HEK293 (cell line): ENCODE data around the gene RTL5.

ENCODE experiments used
- CTCF ChIA-PET: fragments of 350-600 bp; formaldehyde crosslinking; extraction: SDS; loops from one replicate; lab custom pipeline; 2021; ENCODE audit warnings: antibody characterized with exemption; lab: Yijun Ruan, JAX
- POLR2A ChIA-PET: fragments of 300-600 bp; formaldehyde crosslinking; extraction: SDS; loops from one replicate; lab custom pipeline; 2020; ENCODE audit warnings: antibody characterized with exemption, inconsistent platforms; lab: Yijun Ruan, JAX
- H3K27ac ChIP-seq: fragments of 200-500 bp; sonication (Bioruptor generic); 2 replicates; pipeline ENCODE4 v1.5.1; 2014; ENCODE audit warnings: low read depth, low read length, control low read depth, inconsistent platforms; ENCODE audit errors: extremely low read depth
- H3K36me3 ChIP-seq, 2 experiments: fragments of 200-500 bp in 1 of 2; sonication (Bioruptor generic) in 1 of 2; 1 replicate in 1 of 2; 2 replicates in 1 of 2; pipeline ENCODE4 v1.5.1; 2014 to 2017; ENCODE audit warnings: inconsistent platforms in 2 of 2, low read length in 2 of 2; ENCODE audit not compliant: control insufficient read depth in 2 of 2, insufficient read depth in 1 of 2
- H3K4me1 ChIP-seq: fragments of 200-500 bp; sonication (Bioruptor generic); 2 replicates; pipeline ENCODE4 v1.5.1; 2014; ENCODE audit warnings: mild to moderate bottlenecking, low read length, inconsistent platforms; ENCODE audit not compliant: control insufficient read depth, insufficient read depth
- H3K4me3 ChIP-seq: 2 replicates; pipeline ENCODE4 v1.5.1; 2011; ENCODE audit warnings: low read depth, mild to moderate bottlenecking, control low read depth, low read length, moderate library complexity
- H3K9me3 ChIP-seq: fragments of 200-500 bp; sonication (Bioruptor generic); 2 replicates; pipeline ENCODE4 v1.5.1; 2014; ENCODE audit warnings: low read depth, low read length, inconsistent platforms; ENCODE audit not compliant: control insufficient read depth, insufficient read depth
- CTCF ChIP-seq: fragments of 450-650 bp; formaldehyde crosslinking; IDR thresholded peaks from 2 replicates; pipeline ENCODE4 v1.5.1; 2016; ENCODE audit warnings: missing biosample characterization, missing genetic modification characterization
- GFI1B ChIP-seq: fragments of 450-650 bp; formaldehyde crosslinking; IDR thresholded peaks from 2 replicates; pipeline ENCODE4 v1.5.1; 2016; ENCODE audit warnings: missing biosample characterization, missing genetic modification characterization
- GLIS1 ChIP-seq: fragments of 450-650 bp; formaldehyde crosslinking; IDR thresholded peaks from 2 replicates; pipeline ENCODE4 v1.5.1; 2016; ENCODE audit warnings: missing biosample characterization, missing genetic modification characterization
- KLF10 ChIP-seq: fragments of 450-650 bp; IDR thresholded peaks from 2 replicates; pipeline ENCODE4 v1.5.1; 2018; ENCODE audit warnings: missing biosample characterization, mild to moderate bottlenecking, missing genetic modification characterization
- SP7 ChIP-seq: fragments of 450-650 bp; formaldehyde crosslinking; IDR thresholded peaks from 2 replicates; pipeline ENCODE4 v1.5.1; 2016; ENCODE audit warnings: missing biosample characterization, missing genetic modification characterization
- WT1 ChIP-seq: fragments of 450-650 bp; formaldehyde crosslinking; IDR thresholded peaks from 2 replicates; pipeline ENCODE4 v1.5.1; 2016; ENCODE audit warnings: missing biosample characterization, missing genetic modification characterization
- ZBTB1 ChIP-seq: fragments of 450-650 bp; formaldehyde crosslinking; IDR thresholded peaks from 2 replicates; pipeline ENCODE4 v1.5.1; 2016; ENCODE audit warnings: missing biosample characterization, missing genetic modification characterization
- ZBTB6 ChIP-seq: fragments of 450-650 bp; formaldehyde crosslinking; IDR thresholded peaks from 2 replicates; pipeline ENCODE4 v1.5.1; 2017; ENCODE audit warnings: missing biosample characterization, missing genetic modification characterization
- ZFHX2 ChIP-seq: fragments of 450-650 bp; formaldehyde crosslinking; conservative IDR thresholded peaks from 2 replicates; pipeline ENCODE4 v1.5.1; 2016; ENCODE audit warnings: missing biosample characterization, missing genetic modification characterization
- ZFP3 ChIP-seq: fragments of 450-650 bp; formaldehyde crosslinking; IDR thresholded peaks from 2 replicates; pipeline ENCODE4 v1.5.1; 2016; ENCODE audit warnings: low read depth, missing biosample characterization, missing genetic modification characterization
- ZNF114 ChIP-seq: fragments of 450-650 bp; formaldehyde crosslinking; IDR thresholded peaks from 2 replicates; pipeline ENCODE4 v1.5.0; 2017; ENCODE audit warnings: missing biosample characterization, missing genetic modification characterization
- ZNF121 ChIP-seq: fragments of 450-650 bp; formaldehyde crosslinking; IDR thresholded peaks from 2 replicates; pipeline ENCODE4 v1.5.1; 2016; ENCODE audit warnings: missing biosample characterization, missing genetic modification characterization
- ZNF132 ChIP-seq: fragments of 450-650 bp; formaldehyde crosslinking; IDR thresholded peaks from 2 replicates; pipeline ENCODE4 v1.5.1; 2017; ENCODE audit warnings: missing biosample characterization, missing genetic modification characterization, borderline replicate concordance
- ZNF221 ChIP-seq: fragments of 450-650 bp; formaldehyde crosslinking; IDR thresholded peaks from 2 replicates; pipeline ENCODE4 v1.5.1; 2017; ENCODE audit warnings: missing biosample characterization, missing genetic modification characterization, borderline replicate concordance
- ZNF23 ChIP-seq: fragments of 450-650 bp; formaldehyde crosslinking; IDR thresholded peaks from 2 replicates; pipeline ENCODE4 v1.5.1; 2016; ENCODE audit warnings: missing biosample characterization, missing genetic modification characterization, borderline replicate concordance
- ZNF266 ChIP-seq: fragments of 450-650 bp; formaldehyde crosslinking; IDR thresholded peaks from 2 replicates; pipeline ENCODE4 v1.5.1; 2016; ENCODE audit warnings: missing biosample characterization, missing genetic modification characterization, low read depth
- ZNF354C ChIP-seq: fragments of 450-650 bp; formaldehyde crosslinking; IDR thresholded peaks from 2 replicates; pipeline ENCODE4 v1.5.1; 2016; ENCODE audit warnings: missing biosample characterization, missing genetic modification characterization, low read depth, borderline replicate concordance
- ZNF362 ChIP-seq: fragments of 450-650 bp; formaldehyde crosslinking; IDR thresholded peaks from 2 replicates; pipeline ENCODE4 v1.5.1; 2016; ENCODE audit warnings: missing biosample characterization, missing genetic modification characterization
- ZNF366 ChIP-seq: fragments of 450-650 bp; formaldehyde crosslinking; conservative IDR thresholded peaks from 2 replicates; pipeline ENCODE4 v1.5.1; 2016; ENCODE audit warnings: missing biosample characterization, missing genetic modification characterization
- ZNF488 ChIP-seq: fragments of 450-650 bp; formaldehyde crosslinking; IDR thresholded peaks from 2 replicates; pipeline ENCODE4 v1.5.1; 2016; ENCODE audit warnings: missing biosample characterization, missing genetic modification characterization
- ZNF639 ChIP-seq: fragments of 450-650 bp; formaldehyde crosslinking; IDR thresholded peaks from 2 replicates; pipeline ENCODE4 v1.5.1; 2016; ENCODE audit warnings: missing biosample characterization, missing genetic modification characterization
- ZNF776 ChIP-seq: fragments of 450-650 bp; formaldehyde crosslinking; IDR thresholded peaks from 2 replicates; pipeline ENCODE4 v1.5.0; 2017; ENCODE audit warnings: missing biosample characterization, missing genetic modification characterization, borderline replicate concordance
- ZNF837 ChIP-seq: fragments of 450-650 bp; formaldehyde crosslinking; IDR thresholded peaks from 2 replicates; pipeline ENCODE4 v1.5.1; 2016; ENCODE audit warnings: missing biosample characterization, missing genetic modification characterization

RTL5 gene

GRCh38 chrX:72146527-72146926 is 14.8 kb upstream of the RTL5 start (continued):
- TF ChIP-seq ZNF354C (tag by site-specific recombination): no peak
- TF ChIP-seq GFI1B (tag by site-specific recombination): no peak
- TF ChIP-seq ZNF362 (tag by site-specific recombination): no peak
- no peak for TF ChIP-seq GLIS1 (tag by site-specific recombination)
- TF ChIP-seq ZNF488 (tag by site-specific recombination): no peak
- TF ChIP-seq WT1 (tag by site-specific recombination): no peak
- TF ChIP-seq ZNF837: no peak
- no peak for TF ChIP-seq ZNF23 (tag by site-specific recombination)

GRCh38 chrX:72145181-72145580 is 13.5 kb upstream of the RTL5 start:
- POLR2A ChIA-PET: no interaction called here
- TF ChIP-seq ZFHX2 (tag by site-specific recombination) (no peak), ZNF132 (tag by site-specific recombination) (no peak), ZNF114 (tag by site-specific recombination) (no peak), SP7 (tag by site-specific recombination) (no peak), ZNF121 (tag by site-specific recombination) (no peak), ZNF776 (tag by site-specific recombination) (no peak), ZBTB6 (no peak), ZNF362 (tag by site-specific recombination) (no peak), GFI1B (tag by site-specific recombination) (no peak), ZFP3 (tag by site-specific recombination) (no peak), ZNF221 (tag by site-specific recombination) (no peak), KLF10 (tag by site-specific recombination) (no peak), ZBTB1 (tag by site-specific recombination) (no peak), ZNF639 (no peak), ZNF366 (no peak), CTCF (tag by site-specific recombination) (no peak), ZNF266 (no peak)
- TF ChIP-seq, all 188 proteins: peak for 0
- Histone ChIP-seq H3K4me1 (no peaks in the 10 kb centered on the region), H3K27ac (no peak overlapping the region), H3K36me3 (no peaks in the 10 kb centered on the region), H3K9me3 (no peaks in the 10 kb centered on the region; the same call in 1 of the 2 replicates), H3K4me3 (no peak overlapping the region)
- CTCF ChIA-PET: interaction anchor here (1.5 kb wide), 1 partner anchor 18 kb away, joined by 7 read pairs; no protein-coding TSS in a partner anchor
